ENCODE measurements around the gene DIDO1. TPM values are rescaled to one million over a fixed set of nuclear protein-coding genes. Genes with fewer than 3 reads are reported as not detected.

The DIDO1 gene
- total and polyA plus RNA-seq, 2 of the 13 experiments (the other 11 are each of a cell fraction or from before 2014, with no cell fraction given), result 75.0 to 75.1 TPM

GRCh38 chr20:62925420-62926228 lies 681 bp downstream of the DIDO1 start (continued):
- TF ChIP-seq PLSCR1 (CRISPR knock-in tag; IDR thresholded peaks at IDR 0.05; ENCODE audit: borderline replicate concordance), result peak; percentile 49; the same call in 1 of the 2 replicates
- TF ChIP-seq BRF2 (CRISPR knock-in tag; IDR thresholded peaks at IDR 0.05), result no peak
- TF ChIP-seq ZNF292 (CRISPR knock-in tag; IDR thresholded peaks at IDR 0.05; ENCODE audit: borderline replicate concordance, low read depth), result no peak
- no peak for TF ChIP-seq BCL6 (CRISPR knock-in tag; IDR thresholded peaks at IDR 0.05)
- TF ChIP-seq ZFYVE20 (CRISPR knock-in tag; IDR thresholded peaks at IDR 0.05; ENCODE audit: borderline replicate concordance, low read depth), result no peak; the same call in 1 of the 2 replicates
- no peak for TF ChIP-seq IRX3 (CRISPR knock-in tag; IDR thresholded peaks at IDR 0.05; ENCODE audit: borderline replicate concordance, low read depth)
- TF ChIP-seq SIX1 (CRISPR knock-in tag; IDR thresholded peaks at IDR 0.05; ENCODE audit: borderline replicate concordance), result no peak
- 0 out of 2 replicates have a peak, but pooled peaks have one; percentile 6 for TF ChIP-seq PPARG (CRISPR knock-in tag; conservative IDR thresholded peaks at IDR 0.05)
- no peak for TF ChIP-seq POGZ (CRISPR knock-in tag; IDR thresholded peaks at IDR 0.05)
- TF ChIP-seq MED8 (CRISPR knock-in tag; IDR thresholded peaks at IDR 0.05; ENCODE audit: insufficient replicate concordance), result no peak
- no peak for TF ChIP-seq ATF3 (CRISPR knock-in tag; IDR thresholded peaks at IDR 0.05)
- TF ChIP-seq JDP2 (CRISPR knock-in tag; IDR thresholded peaks at IDR 0.05; ENCODE audit: borderline replicate concordance), result no peak; the same call in 1 of the 2 replicates
- peak; percentile 89; the same call in 1 of the 2 replicates for TF ChIP-seq ZNF674 (CRISPR knock-in tag; IDR thresholded peaks at IDR 0.05; ENCODE audit: low read depth)
- no peak for TF ChIP-seq ZNF431 (CRISPR knock-in tag; IDR thresholded peaks at IDR 0.05; ENCODE audit: borderline replicate concordance, low read depth)
- TF ChIP-seq DPF2 (CRISPR knock-in tag; IDR thresholded peaks at IDR 0.05; ENCODE audit: borderline replicate concordance, low read depth), result no peak; the same call in 1 of the 2 replicates
- TF ChIP-seq ZNF720 (CRISPR knock-in tag; IDR thresholded peaks at IDR 0.05), result no peak
- TF ChIP-seq NAIF1 (CRISPR knock-in tag; IDR thresholded peaks at IDR 0.05; ENCODE audit: borderline replicate concordance), result 0 out of 2 replicates have a peak, but pooled peaks have one; percentile 47
- TF ChIP-seq GATAD2A (CRISPR knock-in tag; IDR thresholded peaks at IDR 0.05), result no peak
- TF ChIP-seq ZNF672 (CRISPR knock-in tag; IDR thresholded peaks at IDR 0.05), result no peak
- no peak for TF ChIP-seq ZNF737 (CRISPR knock-in tag; IDR thresholded peaks at IDR 0.05; ENCODE audit: borderline replicate concordance)
- TF ChIP-seq ZNF567 (CRISPR knock-in tag; IDR thresholded peaks at IDR 0.05; ENCODE audit: borderline replicate concordance), result no peak
- TF ChIP-seq ZFX (CRISPR knock-in tag; IDR thresholded peaks at IDR 0.05; ENCODE audit: low read depth), result no peak
- TF ChIP-seq THYN1 (CRISPR knock-in tag; IDR thresholded peaks at IDR 0.05; ENCODE audit: borderline replicate concordance, low read depth), result no peak
- no peak for TF ChIP-seq KLF6 (CRISPR knock-in tag; IDR thresholded peaks at IDR 0.05)
- TF ChIP-seq RFX3 (CRISPR knock-in tag; IDR thresholded peaks at IDR 0.05), result no peak
- TF ChIP-seq GLMP (CRISPR knock-in tag; IDR thresholded peaks at IDR 0.05; ENCODE audit: borderline replicate concordance), result no peak
- no peak for TF ChIP-seq MBNL3 (CRISPR knock-in tag; conservative IDR thresholded peaks at IDR 0.05)

Data from HepG2 (cell line).